RWPE1 (cell line): Measurements from ENCODE around the gene CCDC195.

Experiments used
- CTCF ChIA-PET: fragments of 350-600 bp; sonication (Branson Sonifier 250); formaldehyde crosslinking; extraction: SDS; loops from one replicate; lab custom pipeline; 2021; lab: Yijun Ruan, JAX
- POLR2A ChIA-PET: fragments of 400-600 bp; formaldehyde crosslinking; extraction: SDS; loops from one replicate; lab custom pipeline; 2020; ENCODE audit warnings: antibody characterized with exemption; ENCODE audit not compliant: low non-redundant PET; lab: Yijun Ruan, JAX
- DNase-seq: peaks from one replicate; pipeline ENCODE4 v3.0.0; 2012; ENCODE audit warnings: low spot score
- H3K27ac ChIP-seq: fragments of 450-650 bp; 2 replicates; pipeline ENCODE4 v1.5.1; 2017
- CTCF ChIP-seq: fragments of 450-650 bp; conservative IDR thresholded peaks from 2 replicates; pipeline ENCODE4 v1.5.1; 2017; ENCODE audit warnings: low read depth, mild to moderate bottlenecking

Gene CCDC195

GRCh38 chr2:224724331-224724730 lies 8.2 kb upstream of the CCDC195 start:
- ChIA-PET CTCF (no interaction called here), POLR2A (no interaction called here)
- no peak for DNase-seq
- H3K27ac ChIP-seq: no peak overlapping the region
- no peak for TF ChIP-seq CTCF

DNA sequence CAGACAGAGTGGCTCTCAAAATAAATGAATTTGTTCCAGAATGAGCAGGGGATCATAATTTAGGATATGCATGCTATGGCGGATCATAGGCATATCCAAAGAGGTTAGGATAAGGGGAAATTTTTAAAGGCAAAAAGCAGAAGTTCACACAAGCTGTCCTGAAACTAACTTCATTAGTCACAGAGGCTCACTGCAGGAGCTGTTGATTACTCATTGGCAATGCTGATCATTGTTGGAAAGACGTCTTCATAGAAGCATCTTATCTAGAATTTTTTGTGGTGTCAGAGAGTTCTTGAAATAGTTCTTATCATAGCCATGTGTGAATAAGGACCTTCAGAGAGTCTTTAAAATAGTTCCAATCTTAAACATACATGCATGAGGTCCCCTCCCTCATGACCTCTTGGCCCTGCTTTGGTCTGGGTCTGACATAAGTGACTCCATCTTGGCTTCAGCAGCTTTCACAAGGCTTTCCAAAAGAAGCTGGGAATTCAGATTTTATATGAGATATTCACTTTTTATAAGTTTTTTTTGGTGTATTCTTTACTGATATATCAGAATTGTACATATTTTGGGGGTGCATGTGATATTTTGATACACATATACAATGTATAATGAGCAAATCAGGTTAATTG lies 7.5 kb upstream of the CCDC195 start:
- DNase-seq: no peak
- POLR2A ChIA-PET: no interaction called here
- no peak overlapping the region for H3K27ac ChIP-seq
- no peak for TF ChIP-seq CTCF
- CTCF ChIA-PET: no interaction called here

- H3K27ac ChIP-seq: no peak overlapping the region
- DNase-seq: no peak
- no peak for TF ChIP-seq CTCF
- CTCF ChIA-PET: no interaction called here
- POLR2A ChIA-PET: no interaction called here
Observed at GRCh38 chr2:224722770-224723169, 6.6 kb upstream of the CCDC195 start.

DNA sequence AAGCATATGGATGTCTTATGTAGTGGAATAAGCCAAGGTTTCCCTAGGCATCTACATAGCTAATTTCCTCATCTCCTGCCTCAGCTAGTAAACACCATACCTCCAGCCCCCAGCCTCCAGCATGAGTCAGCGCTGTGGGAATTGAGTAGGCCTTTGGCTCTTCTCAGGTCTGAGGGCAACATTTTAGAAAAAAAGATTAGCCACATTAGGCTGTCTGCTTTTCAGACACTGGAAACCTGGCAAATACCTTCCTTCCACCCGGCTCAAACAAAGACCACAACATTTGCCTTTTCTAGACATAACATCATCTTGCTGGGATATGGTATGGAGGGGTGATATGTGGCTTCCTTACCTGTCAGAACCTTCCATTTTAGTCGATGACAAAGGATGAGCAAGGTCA lies 6.1 kb upstream of the CCDC195 start:
- TF ChIP-seq CTCF: no peak
- H3K27ac ChIP-seq: no peak overlapping the region
- ChIA-PET POLR2A (no interaction called here), CTCF (no interaction called here)
- DNase-seq: no peak

- no peak overlapping the region for H3K27ac ChIP-seq
- ChIA-PET POLR2A (no interaction called here), CTCF (no interaction called here)
- no peak for TF ChIP-seq CTCF
- DNase-seq: no peak
Observed at GRCh38 chr2:224716921-224717320, 756 bp upstream of the CCDC195 start.

- DNase-seq: no peak
- POLR2A ChIA-PET: no interaction called here
- no peak for TF ChIP-seq CTCF
- H3K27ac ChIP-seq: no peak overlapping the region
- CTCF ChIA-PET: no interaction called here
Observed at GRCh38 chr2:224711859-224712665, 4.1 kb downstream of the CCDC195 start.
